GM12801 (cell line): ENCODE measurements around the gene EXTL1.

Source experiments
- TF ChIP-seq, protein P1 (sequence below): IDR thresholded peaks from one replicate; pipeline ENCODE4 v1.5.1; 2011; ENCODE audit warnings: control low read depth; ENCODE audit not compliant: insufficient read length; ENCODE audit errors: extremely low read depth

EXTL1 gene

DNA sequence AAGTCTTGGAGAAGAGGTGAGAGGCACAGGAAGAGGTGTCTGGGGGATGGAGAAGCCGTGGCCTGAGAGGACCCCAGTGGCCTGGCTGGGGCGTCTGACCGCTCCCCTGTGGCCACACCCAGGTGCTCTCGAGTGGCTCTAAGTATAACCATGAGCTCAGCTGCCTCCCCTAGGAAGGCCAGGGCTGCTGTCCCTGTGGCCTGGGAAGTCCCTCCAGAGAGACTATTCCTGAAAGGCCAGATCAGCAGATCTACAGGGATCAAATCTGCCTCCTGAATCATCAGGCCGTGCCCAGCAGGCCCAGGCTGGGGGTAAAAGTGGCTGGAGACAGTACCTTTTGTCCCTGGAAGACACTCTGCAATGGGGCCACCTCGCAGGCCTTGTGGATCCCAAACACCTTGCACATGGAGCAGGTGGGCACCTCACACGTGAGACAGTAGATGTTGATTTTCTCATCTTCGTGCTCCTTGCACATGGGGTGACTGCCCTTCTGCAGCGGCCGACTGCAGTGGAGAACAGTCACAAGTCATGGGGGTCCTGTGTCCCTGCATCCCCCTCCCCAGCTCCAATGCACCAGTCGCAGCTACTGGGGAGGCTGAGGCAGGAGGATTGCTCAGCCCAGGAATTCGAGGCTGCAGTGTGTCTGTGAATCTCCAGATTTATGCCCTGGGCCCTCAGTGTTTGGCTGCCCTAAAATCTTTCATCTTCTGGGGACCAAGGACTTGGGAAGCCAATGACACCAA lies 39.4 kb downstream of the EXTL1 start:
- TF ChIP-seq, protein P1, sequence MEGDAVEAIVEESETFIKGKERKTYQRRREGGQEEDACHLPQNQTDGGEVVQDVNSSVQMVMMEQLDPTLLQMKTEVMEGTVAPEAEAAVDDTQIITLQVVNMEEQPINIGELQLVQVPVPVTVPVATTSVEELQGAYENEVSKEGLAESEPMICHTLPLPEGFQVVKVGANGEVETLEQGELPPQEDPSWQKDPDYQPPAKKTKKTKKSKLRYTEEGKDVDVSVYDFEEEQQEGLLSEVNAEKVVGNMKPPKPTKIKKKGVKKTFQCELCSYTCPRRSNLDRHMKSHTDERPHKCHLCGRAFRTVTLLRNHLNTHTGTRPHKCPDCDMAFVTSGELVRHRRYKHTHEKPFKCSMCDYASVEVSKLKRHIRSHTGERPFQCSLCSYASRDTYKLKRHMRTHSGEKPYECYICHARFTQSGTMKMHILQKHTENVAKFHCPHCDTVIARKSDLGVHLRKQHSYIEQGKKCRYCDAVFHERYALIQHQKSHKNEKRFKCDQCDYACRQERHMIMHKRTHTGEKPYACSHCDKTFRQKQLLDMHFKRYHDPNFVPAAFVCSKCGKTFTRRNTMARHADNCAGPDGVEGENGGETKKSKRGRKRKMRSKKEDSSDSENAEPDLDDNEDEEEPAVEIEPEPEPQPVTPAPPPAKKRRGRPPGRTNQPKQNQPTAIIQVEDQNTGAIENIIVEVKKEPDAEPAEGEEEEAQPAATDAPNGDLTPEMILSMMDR = no peak

DNA sequence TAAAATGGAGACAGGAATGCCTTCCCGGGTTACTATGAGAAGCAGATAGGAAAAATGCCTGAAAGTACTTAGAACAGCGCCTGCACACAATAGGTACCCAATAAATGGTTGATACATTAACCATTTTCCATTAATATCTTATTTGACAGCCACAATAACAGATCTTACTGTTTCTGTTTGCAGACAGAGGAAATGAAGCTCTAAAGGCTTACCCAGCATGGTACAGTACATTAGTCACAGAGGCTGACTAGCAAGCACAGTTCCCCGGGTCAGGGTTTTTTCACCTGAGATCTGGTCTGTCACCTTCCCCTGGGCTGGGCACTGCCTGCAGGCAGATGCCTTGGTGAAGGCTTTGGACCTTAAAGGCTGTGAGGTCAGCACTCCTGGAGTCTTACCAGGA lies 43.0 kb downstream of the EXTL1 start:
- TF ChIP-seq, protein P1 = no peak

DNA sequence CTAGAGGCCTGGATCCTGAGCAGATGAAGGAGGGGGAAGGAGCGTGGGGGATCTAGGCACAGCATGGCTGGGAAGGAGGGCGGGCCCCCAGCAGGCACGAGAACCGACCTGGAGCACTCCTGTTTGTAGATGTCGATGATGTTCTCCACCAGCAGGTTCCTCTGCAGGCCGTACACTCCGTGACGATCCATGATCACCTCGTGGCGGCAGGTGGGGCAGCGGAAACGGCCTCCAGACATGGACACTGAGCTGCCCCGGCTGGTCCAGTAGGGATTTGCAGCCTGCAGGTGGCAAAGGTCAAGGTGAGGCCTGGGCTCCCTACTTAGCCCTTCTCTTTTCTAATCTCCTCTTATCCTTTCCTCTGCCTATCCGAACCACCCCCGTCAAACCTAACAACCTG lies 44.6 kb downstream of the EXTL1 start:
- TF ChIP-seq, protein P1 = no peak

DNA sequence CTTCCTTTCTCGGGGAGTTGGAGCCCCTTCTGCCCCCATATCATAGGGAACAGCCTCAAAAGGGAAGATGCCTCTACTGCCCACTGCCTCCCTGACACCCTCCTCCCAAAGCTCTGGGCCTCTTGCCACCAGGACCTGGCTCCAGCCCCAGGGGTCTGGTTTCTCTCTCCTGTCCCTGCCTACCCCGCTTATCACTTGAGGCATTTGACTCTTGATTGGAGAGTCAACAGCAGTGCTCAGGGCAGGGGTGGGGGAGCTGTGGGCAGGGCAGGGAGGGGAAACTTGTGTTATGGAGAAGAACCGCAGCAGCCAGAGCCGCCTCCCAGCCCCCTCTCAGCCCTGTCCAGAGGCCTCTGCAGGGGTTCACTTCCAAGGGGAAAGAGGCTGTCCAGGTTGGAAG lies 45.3 kb downstream of the EXTL1 start:
- TF ChIP-seq, protein P1 = no peak

DNA sequence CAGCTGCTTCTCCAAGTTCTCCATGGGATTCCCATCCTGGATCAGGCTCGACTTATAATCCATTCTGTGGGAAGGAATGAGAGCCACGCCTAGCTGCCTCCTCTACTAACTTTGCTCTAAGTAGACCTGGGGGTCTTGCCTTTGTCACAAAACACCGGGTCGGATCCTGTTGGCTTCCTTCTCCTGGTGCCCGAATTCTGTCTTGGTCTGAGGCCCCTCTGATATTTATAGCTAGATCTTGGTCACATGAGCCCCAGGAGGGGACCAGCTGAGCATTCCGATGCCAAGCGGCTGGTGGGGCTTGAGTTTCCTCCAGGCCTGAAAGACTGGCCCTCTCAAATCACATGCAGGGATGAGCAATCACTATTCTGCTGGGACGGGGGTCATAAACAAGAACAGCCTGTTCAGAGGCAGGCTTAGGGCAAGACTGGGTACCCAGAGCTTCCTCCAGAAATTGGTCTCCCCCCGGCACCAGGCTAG lies 45.9 kb downstream of the EXTL1 start, which contains the start of gene TRIM63:
TRIM63 (minus strand) TSS at position 199 of the 480 bp plus-strand sequence; CDS start at position 63, 136 bp downstream.
- TF ChIP-seq, protein P1 = no peak

DNA sequence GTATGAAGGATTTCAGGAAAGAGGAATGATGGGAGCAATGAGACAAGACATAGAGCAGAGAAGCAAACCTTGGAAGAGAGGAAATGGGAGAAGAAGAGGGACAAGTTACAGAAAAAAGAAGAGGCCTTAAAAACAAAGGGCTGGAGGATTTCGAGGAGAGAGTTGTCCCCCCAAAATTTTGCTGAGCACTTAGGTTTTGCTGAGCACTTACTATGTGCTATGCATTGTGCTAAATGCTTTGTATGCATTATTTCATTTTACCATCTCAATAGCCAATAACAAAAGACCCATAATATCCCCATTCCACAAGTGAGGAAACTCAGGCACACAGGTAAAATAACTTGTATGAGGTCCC lies 48.3 kb downstream of the EXTL1 start:
- TF ChIP-seq, protein P1 = no peak

DNA sequence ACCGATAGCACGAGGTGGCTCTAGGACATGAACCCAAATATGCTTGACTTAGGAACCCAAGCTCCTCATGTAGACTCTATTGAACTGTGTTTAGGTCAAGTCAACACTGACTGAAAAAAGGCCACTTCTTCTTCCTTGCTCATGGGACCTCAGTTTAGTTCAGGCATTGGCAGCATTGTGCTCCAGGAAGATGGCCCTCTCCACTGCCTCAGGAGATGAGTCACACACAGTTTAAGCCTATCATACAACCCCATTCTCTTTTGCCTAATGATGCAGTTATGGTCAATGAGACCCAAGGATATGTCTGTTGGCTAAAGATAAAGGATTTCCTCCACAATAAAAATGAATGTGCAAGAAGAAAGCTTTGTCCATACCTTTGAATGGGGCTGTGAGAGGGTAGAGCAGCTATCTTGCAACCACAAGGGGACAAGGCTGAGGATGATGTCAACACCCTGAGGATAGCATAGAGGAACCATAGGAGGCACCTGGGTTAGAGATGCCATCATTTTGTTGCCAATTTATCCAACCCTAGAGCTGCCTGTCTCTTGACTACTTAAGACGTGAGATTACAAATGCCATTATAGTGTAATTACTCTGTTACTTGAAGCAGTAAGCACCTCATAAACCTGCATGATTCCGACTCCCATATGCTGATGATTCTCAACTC lies 48.9 kb downstream of the EXTL1 start:
- TF ChIP-seq, protein P1 = no peak
